Endothelial cell of umbilical vein (primary cell): Measurements from ENCODE around the gene LYPLAL1. TPM values are rescaled to one million over a fixed set of nuclear protein-coding genes. Genes with fewer than 3 reads are reported as not detected.

Experiments used
- Bru-seq: library from RNA; stranded (reverse); fragments of 400-500 nt; gene quantifications from one replicate; lab custom pipeline; 2021; lab: Mats Ljungman, UMichigan
- BruChase-seq, 2 experiments: library from RNA; stranded (reverse); fragments of 400-500 nt; gene quantifications; one replicate each; lab custom pipeline; 2021; lab: Mats Ljungman, UMichigan
- BruUV-seq: library from RNA; stranded (reverse); fragments of 400-500 nt; replicated peaks from 2 replicates; lab custom pipeline; 2021; lab: Mats Ljungman, UMichigan
- CTCF ChIA-PET: fragments of 300-600, 350-600 bp; sonication (Branson Sonifier 250); formaldehyde crosslinking; loops from one replicate; lab custom pipeline; 2021; ENCODE audit warnings: antibody characterized with exemption, inconsistent platforms; lab: Charles Lee
- POLR2A ChIA-PET: fragments of 300-600, 350-600 bp; sonication (Branson Sonifier 250); formaldehyde crosslinking; loops from one replicate; lab custom pipeline; 2021; ENCODE audit warnings: antibody characterized with exemption, inconsistent platforms; lab: Charles Lee
- DNase-seq: peaks from one replicate; pipeline ENCODE4 v3.0.0-alpha.2; 2011; ENCODE audit warnings: low read depth, low spot score
- FAIRE-seq: peaks from 2 replicates; lab custom pipeline; 2011; peaks lifted over from hg19 to GRCh38; lab: Jason Lieb, UNC
- H2AFZ ChIP-seq: 2 replicates; pipeline ENCODE4 v1.6.0; 2012; ENCODE audit warnings: low read depth, low read length, control low read depth, inconsistent platforms
- H3K27ac ChIP-seq: 2 replicates; pipeline ENCODE4 v1.5.1; 2011; ENCODE audit warnings: low read depth, mild to moderate bottlenecking, control low read depth, low read length, moderate library complexity; ENCODE audit not compliant: insufficient read depth
- H3K27me3 ChIP-seq, 2 experiments: 2 replicates each; pipeline versions ENCODE4 v1.6.0 to v1.6.1; 2011; ENCODE audit warnings: low read length in 2 of 2, mixed read lengths in 1 of 2; ENCODE audit not compliant: control insufficient read depth in 2 of 2, insufficient read depth in 2 of 2
- H3K36me3 ChIP-seq, 2 experiments: 2 replicates in 1 of 2; 3 replicates in 1 of 2; pipeline ENCODE4 v1.5.1; 2011; ENCODE audit warnings: low read length in 2 of 2, mild to moderate bottlenecking in 1 of 2, moderate library complexity in 1 of 2; ENCODE audit not compliant: control insufficient read depth in 2 of 2, insufficient read depth in 2 of 2; ENCODE audit errors: extremely low read depth in 1 of 2
- H3K4me1 ChIP-seq: 3 replicates; pipeline ENCODE4 v1.5.1; 2011; ENCODE audit warnings: mild to moderate bottlenecking, low read length; ENCODE audit not compliant: control insufficient read depth, insufficient read depth; ENCODE audit errors: extremely low read depth
- H3K4me2 ChIP-seq: 2 replicates; pipeline ENCODE4 v1.6.1; 2011; ENCODE audit warnings: low read length, control low read depth, mixed read lengths; ENCODE audit not compliant: insufficient read depth
- H3K4me3 ChIP-seq, 3 experiments: fragments of 200-600 bp in 1 of 3; sonication (generic), shearing (Covaris generic) in 1 of 3; replicated peaks in 1 of 3; 2 replicates each; pipeline ENCODE4 v1.5.1; 2011 to 2016; ENCODE audit warnings: control low read depth in 3 of 3, low read length in 3 of 3, mild to moderate bottlenecking in 2 of 3, inconsistent platforms in 1 of 3, low read depth in 1 of 3, moderate library complexity in 1 of 3; ENCODE audit not compliant: insufficient read depth in 1 of 3
- H3K79me2 ChIP-seq: 2 replicates; pipeline ENCODE4 v1.6.0; 2012; ENCODE audit warnings: low read length, inconsistent platforms; ENCODE audit not compliant: control insufficient read depth, insufficient read depth
- H3K9ac ChIP-seq: replicated peaks from 2 replicates; pipeline ENCODE3; 2011; ENCODE audit warnings: low read length, control low read depth; ENCODE audit not compliant: insufficient read depth; ENCODE audit errors: extremely low read depth
- H3K9me1 ChIP-seq: replicated peaks from 3 replicates; pipeline ENCODE4 v1.6.0; 2011; ENCODE audit warnings: mild to moderate bottlenecking, low read length; ENCODE audit not compliant: control insufficient read depth, insufficient read depth; ENCODE audit errors: extremely low read depth
- H3K9me3 ChIP-seq: replicated peaks from 2 replicates; pipeline ENCODE4 v1.5.1; 2012; ENCODE audit warnings: low read length, inconsistent platforms; ENCODE audit not compliant: control insufficient read depth, insufficient read depth
- H4K20me1 ChIP-seq: replicated peaks from 2 replicates; pipeline ENCODE3; 2011; ENCODE audit warnings: mild to moderate bottlenecking, low read length; ENCODE audit not compliant: control insufficient read depth, insufficient read depth; ENCODE audit errors: extremely low read depth
- EZH2 ChIP-seq: IDR thresholded peaks from 2 replicates; pipeline ENCODE4 v1.6.1; 2012; ENCODE audit warnings: borderline replicate concordance, low read depth, mild to moderate bottlenecking, moderate library complexity, low read length, inconsistent platforms; ENCODE audit not compliant: severe bottlenecking
- FOS ChIP-seq: IDR thresholded peaks from 2 replicates; pipeline ENCODE4 v1.6.1; 2011; ENCODE audit warnings: mild to moderate bottlenecking, low read length, moderate library complexity, borderline replicate concordance; ENCODE audit not compliant: insufficient read depth
- GATA2 ChIP-seq: IDR thresholded peaks from 2 replicates; pipeline ENCODE4 v1.7.0; 2011; ENCODE audit warnings: low read depth, mild to moderate bottlenecking, moderate library complexity, mixed read lengths, low read length; ENCODE audit not compliant: insufficient read length, insufficient read depth
- JUN ChIP-seq: IDR thresholded peaks from 2 replicates; pipeline ENCODE4 v1.6.1; 2011; ENCODE audit warnings: borderline replicate concordance, low read depth; ENCODE audit not compliant: insufficient read length, insufficient read depth
- MYC ChIP-seq: IDR thresholded peaks from one replicate; pipeline ENCODE4 v1.6.1; 2011; ENCODE audit warnings: mild to moderate bottlenecking, low read depth, low read length
- POLR2A ChIP-seq: IDR thresholded peaks from 2 replicates; pipeline ENCODE4 v1.6.1; 2012; ENCODE audit warnings: low read depth, mild to moderate bottlenecking, control low read depth, low read length
- POLR2AphosphoS5 ChIP-seq: IDR thresholded peaks from 2 replicates; pipeline ENCODE4 v1.6.1; 2012; ENCODE audit warnings: low read depth, mild to moderate bottlenecking, control low read depth, low read length, moderate library complexity; ENCODE audit not compliant: insufficient read depth
- dilution Hi-C: fragments of 300-500 bp; cut with MboI; formaldehyde crosslinking; loops from one replicate; pipeline ENCODE4 v1.15.0; 2019; ENCODE audit warnings: low sequenced_read_pairs; ENCODE audit not compliant: extremely low pct_ligation_motif_present
- intact Hi-C: fragments of 100-400 bp; cut with micrococcal nuclease; formaldehyde crosslinking; loops from one replicate; pipeline ENCODE4 v1.10.0; 2022
- long read RNA-seq: library from polyadenylated mRNA; stranded (forward); transcript quantifications from one replicate; pipeline ENCODE4 v2.0.0, GENCODE V29; 2021
- polyA minus RNA-seq, 3 experiments: library from RNA; depleted of rRNA, polyadenylated mRNA; stranded (reverse); fragments of >200 nt; gene quantifications; 1 replicate in 1 of 3; 2 replicates in 2 of 3; pipeline ENCODE4 v1.2.3, GENCODE V29; 2011
- polyA plus RNA-seq, 4 experiments: library from polyadenylated mRNA; depleted of rRNA in 3 of 4; stranded (reverse) in 3 of 4; unstranded in 1 of 4; fragments of >200 nt; gene quantifications; 2 replicates each; pipeline versions ENCODE4 v1.2.1 to v1.2.3, GENCODE V29; 2011 to 2012; ENCODE audit warnings: missing spikeins in 1 of 4
- total RNA-seq: library from RNA; stranded (reverse); gene quantifications from 2 replicates; pipeline ENCODE4 v1.2.3, GENCODE V29; 2021
- TF ChIP-seq, protein P1 (sequence below), 2 donors: IDR thresholded peaks; 1 replicate in 1 of 2; 2 replicates in 1 of 2; pipeline ENCODE4 v1.5.1; 2011; ENCODE audit warnings: low read length in 2 of 2, mild to moderate bottlenecking in 2 of 2, moderate library complexity in 2 of 2, control low read depth in 1 of 2, inconsistent platforms in 1 of 2, low read depth in 1 of 2; ENCODE audit not compliant: insufficient read depth in 1 of 2; ENCODE audit errors: extremely low read depth in 1 of 2
- TF ChIP-seq, protein P2 (sequence below): IDR thresholded peaks from 2 replicates; pipeline ENCODE4 v1.6.1; 2011; ENCODE audit not compliant: insufficient read depth, insufficient read length

The LYPLAL1 gene
- total RNA-seq (19.1 and 25.4 TPM in 2 replicates), polyA plus RNA-seq (5.7 and 7.4 TPM in 2 replicates), polyA minus RNA-seq (8.8 and 9.4 TPM in 2 replicates), Bru-seq, nascent RNA (percentile 84 among the genes with signal in this experiment), BruChase-seq, experiment 1, labeled RNA remaining after a 6-hour chase (percentile 53 among the genes with signal in this experiment), BruChase-seq, experiment 2, labeled RNA remaining after a 2-hour chase (percentile 81 among the genes with signal in this experiment)
- polyA plus RNA-seq (2011; cell fraction: cytosol; rRNA removed), result 10.6 and 11.6 TPM in 2 replicates
- polyA plus RNA-seq (2011; cell fraction: nucleus; rRNA removed), result 32.2 and 33.5 TPM in 2 replicates
- 31.7 and 39.2 TPM in 2 replicates for polyA plus RNA-seq (2012)
- polyA minus RNA-seq (2011; cell fraction: cytosol; rRNA and poly(A)+ RNA removed), result 3.2 TPM
- 41.4 and 51.3 TPM in 2 replicates for polyA minus RNA-seq (2011; cell fraction: nucleus; rRNA and poly(A)+ RNA removed)
- long read RNA-seq, transcript LYPLAL1-202 (5 exons, 1,898 nt), result major isoform, 33 of 57 reads
- long read RNA-seq, transcript LYPLAL1-201 (5 exons, 1,819 nt), result minor isoform, 13 of 57 reads
- long read RNA-seq, partial matches to known transcripts, result 0 of 57 reads
- long read RNA-seq, other reads (novel, unspliced or antisense), result 4 of 57 reads

DNA sequence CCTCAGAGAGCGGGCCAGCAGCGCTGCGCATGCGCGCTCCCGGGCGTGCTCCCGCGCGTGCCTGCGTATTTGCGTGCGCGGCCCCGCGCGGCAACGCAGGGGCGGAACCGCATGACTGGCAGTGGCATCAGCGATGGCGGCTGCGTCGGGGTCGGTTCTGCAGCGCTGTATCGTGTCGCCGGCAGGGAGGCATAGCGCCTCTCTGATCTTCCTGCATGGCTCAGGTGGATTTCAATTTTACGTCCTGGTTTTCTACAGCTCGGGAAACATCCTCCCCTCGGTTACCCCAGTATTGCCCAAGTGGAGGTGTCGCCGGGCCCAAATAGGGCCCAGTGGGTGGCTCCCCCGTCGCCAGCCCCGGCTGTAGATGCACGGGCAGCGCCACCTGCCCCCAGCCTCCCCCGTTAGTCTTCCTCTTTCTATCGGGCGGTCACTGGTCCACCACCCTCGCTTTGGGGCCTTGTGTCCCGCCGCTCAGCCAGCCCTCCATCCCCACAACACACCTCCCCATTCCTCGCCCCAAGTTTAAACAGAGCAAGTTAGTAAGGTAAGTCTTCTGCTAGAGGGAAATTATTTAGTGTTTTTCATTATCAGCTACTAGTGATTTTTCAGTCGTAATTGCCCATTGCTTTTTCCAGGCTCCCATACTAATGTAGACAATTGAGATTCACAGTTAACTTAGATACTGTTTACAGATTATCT, at the start of gene LYPLAL1:
Gene LYPLAL1 (plus strand): TSS at position 121 of the 702 bp plus-strand sequence. CDS start 13 bp downstream, at position 134.
- TSS peak; percentile 64 for BruUV-seq
- intact Hi-C loops, result loop anchor here (1.0 to 5.0 kb wide), 4 partner anchors 14 to 826 kb away; no protein-coding TSS in a partner anchor
- POLR2A ChIA-PET, result interaction anchor here (1.0 kb wide), 2 partner anchors 15 to 129 kb away, joined by 3 to 5 read pairs; no protein-coding TSS in a partner anchor

More for the DNA sequence above, at the start of gene LYPLAL1:
- Histone ChIP-seq H3K9me3 (no peaks in the 10 kb centered on the region), H3K4me2 (peak within 1 kb of the TSS; percentile 99), H4K20me1 (no peaks in the 10 kb centered on the region), H3K4me1 (peaks cover 15% of the 10 kb centered on the region), H3K9ac (peak within 1 kb of the TSS; percentile 92), H3K27ac (peak within 1 kb of the TSS; percentile 80), H3K9me1 (no peaks in the 10 kb centered on the region), H3K4me3 (peak within 1 kb of the TSS; percentile 78 to 90 (median 86)), H3K27me3 (no peaks in the 10 kb centered on the region), H2AFZ (peak within 1 kb of the TSS; percentile 89), H3K36me3 (no peaks in the 10 kb centered on the region), H3K79me2 (peaks cover 19% of the 10 kb centered on the region)
- FAIRE-seq (peak; percentile 81), DNase-seq (peak; percentile 92)
- dilution Hi-C loops, result no loop called here
- TF ChIP-seq, protein P1, sequence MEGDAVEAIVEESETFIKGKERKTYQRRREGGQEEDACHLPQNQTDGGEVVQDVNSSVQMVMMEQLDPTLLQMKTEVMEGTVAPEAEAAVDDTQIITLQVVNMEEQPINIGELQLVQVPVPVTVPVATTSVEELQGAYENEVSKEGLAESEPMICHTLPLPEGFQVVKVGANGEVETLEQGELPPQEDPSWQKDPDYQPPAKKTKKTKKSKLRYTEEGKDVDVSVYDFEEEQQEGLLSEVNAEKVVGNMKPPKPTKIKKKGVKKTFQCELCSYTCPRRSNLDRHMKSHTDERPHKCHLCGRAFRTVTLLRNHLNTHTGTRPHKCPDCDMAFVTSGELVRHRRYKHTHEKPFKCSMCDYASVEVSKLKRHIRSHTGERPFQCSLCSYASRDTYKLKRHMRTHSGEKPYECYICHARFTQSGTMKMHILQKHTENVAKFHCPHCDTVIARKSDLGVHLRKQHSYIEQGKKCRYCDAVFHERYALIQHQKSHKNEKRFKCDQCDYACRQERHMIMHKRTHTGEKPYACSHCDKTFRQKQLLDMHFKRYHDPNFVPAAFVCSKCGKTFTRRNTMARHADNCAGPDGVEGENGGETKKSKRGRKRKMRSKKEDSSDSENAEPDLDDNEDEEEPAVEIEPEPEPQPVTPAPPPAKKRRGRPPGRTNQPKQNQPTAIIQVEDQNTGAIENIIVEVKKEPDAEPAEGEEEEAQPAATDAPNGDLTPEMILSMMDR (IDR thresholded peaks at IDR 0.05; ENCODE audit: extremely low read depth in 1 of 2, insufficient read depth in 1 of 2, low read depth in 1 of 2, low read length in 2 of 2), result peak in 1 of 2 donors; percentile 7
- TF ChIP-seq JUN (no peak), EZH2 (no peak), MYC (peak; percentile 63), POLR2A (peak; percentile 97), POLR2AphosphoS5 (peak; percentile 98), GATA2 (no peak), FOS (no peak)
- TF ChIP-seq, protein P2, sequence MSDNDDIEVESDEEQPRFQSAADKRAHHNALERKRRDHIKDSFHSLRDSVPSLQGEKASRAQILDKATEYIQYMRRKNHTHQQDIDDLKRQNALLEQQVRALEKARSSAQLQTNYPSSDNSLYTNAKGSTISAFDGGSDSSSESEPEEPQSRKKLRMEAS, result peak; percentile 67
- CTCF ChIA-PET, result interaction anchor here (0.7 to 2.0 kb wide), 7 partner anchors 15 to 214 kb away, joined by 3 to 8 read pairs (median 3); no protein-coding TSS in a partner anchor
